ENCODE measurements around the gene RALGPS1.

RALGPS1 gene

GRCh38 chr9:127199001-127199791, 284.6 kb downstream of the RALGPS1 start:
- DNase-seq (ENCODE audit: low read depth in 1 of 2, low spot score in 1 of 2): peak; percentile 51 to 64

GRCh38 chr9:127200106-127200862, 285.7 kb downstream of the RALGPS1 start:
- DNase-seq (ENCODE audit: low read depth in 1 of 2, low spot score in 1 of 2): no peak

GRCh38 chr9:127201071-127201541, 286.5 kb downstream of the RALGPS1 start:
- DNase-seq (ENCODE audit: low read depth in 1 of 2, low spot score in 1 of 2): no peak

GRCh38 chr9:127201731-127202130, 287.1 kb downstream of the RALGPS1 start:
- no peak for DNase-seq (ENCODE audit: low read depth in 1 of 2, low spot score in 1 of 2)

- DNase-seq (ENCODE audit: low read depth in 1 of 2, low spot score in 1 of 2): no peak
Measured at GRCh38 chr9:127202461-127203169, 288.0 kb downstream of the RALGPS1 start.

GRCh38 chr9:127203681-127204327, 289.2 kb downstream of the RALGPS1 start:
- no peak for DNase-seq (ENCODE audit: low read depth in 1 of 2, low spot score in 1 of 2)

GRCh38 chr9:127204771-127205470, 290.3 kb downstream of the RALGPS1 start:
- no peak for DNase-seq (ENCODE audit: low read depth in 1 of 2, low spot score in 1 of 2)

- no peak for DNase-seq (ENCODE audit: low read depth in 1 of 2, low spot score in 1 of 2)
Measured at GRCh38 chr9:127205952-127206351, 291.4 kb downstream of the RALGPS1 start.

- no peak for DNase-seq (ENCODE audit: low read depth in 1 of 2, low spot score in 1 of 2)
Measured at GRCh38 chr9:127206666-127207065, 292.1 kb downstream of the RALGPS1 start.

GRCh38 chr9:127207734-127208410, 293.3 kb downstream of the RALGPS1 start:
- no peak for DNase-seq (ENCODE audit: low read depth in 1 of 2, low spot score in 1 of 2)

- DNase-seq (ENCODE audit: low read depth in 1 of 2, low spot score in 1 of 2): no peak
Measured at GRCh38 chr9:127208416-127208815, 293.8 kb downstream of the RALGPS1 start.

- no peak for DNase-seq (ENCODE audit: low read depth in 1 of 2, low spot score in 1 of 2)
Measured at GRCh38 chr9:127209220-127209619, 294.6 kb downstream of the RALGPS1 start.

- DNase-seq (ENCODE audit: low read depth in 1 of 2, low spot score in 1 of 2): no peak
Measured at GRCh38 chr9:127209948-127210640, 295.5 kb downstream of the RALGPS1 start.

- DNase-seq (ENCODE audit: low read depth in 1 of 2, low spot score in 1 of 2): no peak
Measured at GRCh38 chr9:127210851-127211730, 296.5 kb downstream of the RALGPS1 start.

GRCh38 chr9:127211983-127212382, 297.4 kb downstream of the RALGPS1 start:
- no peak for DNase-seq (ENCODE audit: low read depth in 1 of 2, low spot score in 1 of 2)

GRCh38 chr9:127212453-127212852, 297.9 kb downstream of the RALGPS1 start:
- DNase-seq (ENCODE audit: low read depth in 1 of 2, low spot score in 1 of 2): no peak

- no peak for DNase-seq (ENCODE audit: low read depth in 1 of 2, low spot score in 1 of 2)
Measured at GRCh38 chr9:127213859-127214258, 299.3 kb downstream of the RALGPS1 start.
